Mesothelial cell of epicardium (in vitro differentiated cells): ENCODE measurements around the gene SIVA1. TPM values are rescaled to one million over a fixed set of nuclear protein-coding genes. Genes with fewer than 3 reads are reported as not detected.
A peak's percentile ranks its signal among the peaks of the same experiment; 100 is the strongest.

Experiments used
- DNase-seq, 2 experiments: peaks; one replicate each; pipeline ENCODE4 v3.0.0; 2021; ENCODE audit warnings: low spot score in 2 of 2; ENCODE audit not compliant: unreplicated experiment in 2 of 2
- H3K27ac Mint-ChIP-seq: 2 replicates; pipeline ENCODE4 v1.8.0; 2021; ENCODE audit warnings: mixed read lengths
- H3K27me3 Mint-ChIP-seq: 2 replicates; pipeline ENCODE4 v1.8.0; 2021; ENCODE audit warnings: low read depth, mixed read lengths
- H3K36me3 Mint-ChIP-seq: 2 replicates; pipeline ENCODE4 v1.8.0; 2021; ENCODE audit warnings: mixed read lengths
- H3K4me1 Mint-ChIP-seq: 2 replicates; pipeline ENCODE4 v1.8.0; 2021; ENCODE audit warnings: mixed read lengths
- H3K4me3 Mint-ChIP-seq: 2 replicates; pipeline ENCODE4 v1.8.0; 2021; ENCODE audit warnings: mild to moderate bottlenecking, moderate library complexity, mixed read lengths
- H3K9me3 Mint-ChIP-seq: 2 replicates; pipeline ENCODE4 v1.8.0; 2021; ENCODE audit warnings: mixed read lengths
- CTCF ChIP-seq: fragments of 200-600 bp; sonication (generic); IDR thresholded peaks from one replicate; pipeline ENCODE4 v1.5.0; 2021; ENCODE audit warnings: antibody characterized with exemption; ENCODE audit not compliant: unreplicated experiment
- total RNA-seq: library from RNA; stranded (reverse); gene quantifications from 3 replicates; pipeline ENCODE4 v1.2.1, GENCODE V29; 2021

Gene SIVA1
- total RNA-seq, 1 donor from 2014 or later = 70.9 TPM

- H3K27ac Mint-ChIP-seq = no peak overlapping the region
- H3K4me3 Mint-ChIP-seq = no peak overlapping the region
- H3K4me1 Mint-ChIP-seq = peaks cover 13% of the 10 kb centered on the region
- no peak for TF ChIP-seq CTCF
- peaks cover 6% of the 10 kb centered on the region for H3K36me3 Mint-ChIP-seq
- no peak for DNase-seq
- no peaks in the 10 kb centered on the region for H3K27me3 Mint-ChIP-seq
- no peaks in the 10 kb centered on the region for H3K9me3 Mint-ChIP-seq
These were observed 9.2 kb upstream of the SIVA1 start for GRCh38 chr14:104743461-104744380.

DNA sequence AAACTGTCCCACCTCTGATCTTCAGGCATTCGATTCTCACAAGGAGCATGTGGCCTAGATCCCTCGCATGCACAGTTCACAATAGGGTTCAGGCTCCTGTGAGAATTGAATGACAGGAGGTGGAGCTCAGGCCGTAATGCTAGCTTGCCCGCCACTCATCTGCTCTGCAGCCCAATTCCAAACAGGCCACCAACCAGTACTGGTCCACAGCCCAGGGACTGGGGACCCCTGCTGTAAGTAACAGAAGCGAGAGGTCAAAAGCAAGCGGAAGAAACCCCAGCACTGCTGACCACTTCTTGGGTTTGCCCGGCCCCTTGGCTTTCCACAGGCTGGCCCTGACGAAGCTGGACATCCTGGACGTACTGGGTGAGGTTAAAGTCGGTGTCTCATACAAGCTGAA is 8.5 kb upstream of the SIVA1 start:
- Mint-ChIP-seq H3K36me3 (peaks cover 6% of the 10 kb centered on the region), H3K27ac (no peak overlapping the region), H3K27me3 (no peaks in the 10 kb centered on the region), H3K9me3 (no peaks in the 10 kb centered on the region), H3K4me3 (no peak overlapping the region), H3K4me1 (peaks cover 19% of the 10 kb centered on the region)
- DNase-seq = no peak
- TF ChIP-seq CTCF = no peak

- Mint-ChIP-seq H3K9me3 (no peaks in the 10 kb centered on the region), H3K27me3 (no peaks in the 10 kb centered on the region), H3K27ac (no peak overlapping the region), H3K36me3 (peaks cover 3% of the 10 kb centered on the region), H3K4me3 (no peak overlapping the region), H3K4me1 (peaks cover 19% of the 10 kb centered on the region)
- no peak for TF ChIP-seq CTCF
- no peak for DNase-seq
These were observed 7.5 kb upstream of the SIVA1 start for GRCh38 chr14:104745431-104745830.

- Mint-ChIP-seq H3K27me3 (no peaks in the 10 kb centered on the region), H3K36me3 (peaks cover 3% of the 10 kb centered on the region), H3K4me1 (peaks cover 19% of the 10 kb centered on the region), H3K27ac (no peak overlapping the region), H3K9me3 (no peaks in the 10 kb centered on the region), H3K4me3 (no peak overlapping the region)
- TF ChIP-seq CTCF = no peak
- DNase-seq = no peak
These were observed 6.8 kb upstream of the SIVA1 start for GRCh38 chr14:104746071-104746545.

GRCh38 chr14:104746934-104747481 is 5.9 kb upstream of the SIVA1 start:
- Mint-ChIP-seq H3K27ac (peak overlapping the region; percentile 21), H3K9me3 (no peaks in the 10 kb centered on the region), H3K4me1 (peaks cover 19% of the 10 kb centered on the region), H3K36me3 (peaks cover 3% of the 10 kb centered on the region), H3K27me3 (no peaks in the 10 kb centered on the region), H3K4me3 (no peak overlapping the region)
- TF ChIP-seq CTCF = no peak
- DNase-seq = no peak
